Esophagus muscularis mucosa (tissue), 4 donors: ENCODE measurements around the gene PCARE. TPM values are rescaled to one million over a fixed set of nuclear protein-coding genes. Genes with fewer than 3 reads are reported as not detected.

Experiments
- DNase-seq: peaks from one replicate; pipeline ENCODE4 v3.0.0-alpha.2; 2017; ENCODE audit errors: extremely low spot score
- H3K27ac ChIP-seq, 4 donors: fragments of 200-600 bp; sonication (generic); replicated peaks in 1 of 4; 1 replicate in 3 of 4; 2 replicates in 1 of 4; pipeline ENCODE4 v1.5.1; 2016 to 2019; ENCODE audit warnings: mild to moderate bottlenecking in 1 of 4
- H3K27me3 ChIP-seq, 4 donors: fragments of 200-600 bp; sonication (generic); one replicate each; pipeline versions ENCODE4 v1.5.1 to v1.6.0; 2016 to 2019
- H3K36me3 ChIP-seq, 4 donors: fragments of 200-600 bp; sonication (generic); one replicate each; pipeline ENCODE4 v1.5.1; 2016 to 2019
- H3K4me1 ChIP-seq, 4 donors: fragments of 200-600 bp; sonication (generic); one replicate each; pipeline ENCODE4 v1.5.1; 2016 to 2019
- H3K4me3 ChIP-seq, 4 donors: fragments of 200-600 bp; sonication (generic); 1 replicate in 2 of 4; 2 replicates in 2 of 4; pipeline ENCODE4 v1.5.1; 2016 to 2019; ENCODE audit warnings: mild to moderate bottlenecking in 4 of 4, moderate library complexity in 1 of 4
- H3K9me3 ChIP-seq, 4 donors: fragments of 200-600 bp; sonication (generic); 1 replicate in 3 of 4; 2 replicates in 1 of 4; pipeline ENCODE4 v1.5.1; 2016 to 2019
- EP300 ChIP-seq: sonication (generic); formaldehyde crosslinking; IDR thresholded peaks from one replicate; pipeline ENCODE4 v1.6.1; 2017; ENCODE audit warnings: antibody characterized with exemption
- POLR2A ChIP-seq: fragments of 450-650 bp; IDR thresholded peaks from one replicate; pipeline ENCODE4 v1.6.1; 2017; ENCODE audit warnings: antibody characterized with exemption, moderate library complexity, mild to moderate bottlenecking, low read depth
- POLR2AphosphoS5 ChIP-seq, 2 donors: sonication (generic); formaldehyde crosslinking; IDR thresholded peaks; one replicate each; pipeline ENCODE4 v1.6.1; 2017; ENCODE audit warnings: antibody characterized with exemption in 2 of 2
- WGBS: methylation state at CpG from one replicate; pipeline ENCODE4 v1.1.5; 2018; 5-methylcytosine and 5-hydroxymethylcytosine counted together
- intact Hi-C: fragments of 100-400 bp; cut with DNase I; formaldehyde crosslinking; loops from one replicate; pipeline ENCODE4 v1.15.1; 2023
- total RNA-seq, 4 donors: library from RNA; depleted of rRNA; stranded (reverse); fragments of >200 nt; gene quantifications; one replicate each; pipeline versions ENCODE4 v1.1.0 to v1.2.1, GENCODE V29; 2016
- TF ChIP-seq, protein P1 (sequence below), 3 experiments: fragments of 200-600 bp in 2 of 3; fragments of 450-650 bp in 1 of 3; sonication (generic) in 2 of 3; IDR thresholded peaks; one replicate each; pipeline ENCODE4 v1.5.1; 2017 to 2019; ENCODE audit warnings: antibody characterized with exemption in 3 of 3, mild to moderate bottlenecking in 2 of 3, moderate library complexity in 1 of 3

The PCARE gene
- total RNA-seq, 4 donors from 2014 or later, result not detected

DNA sequence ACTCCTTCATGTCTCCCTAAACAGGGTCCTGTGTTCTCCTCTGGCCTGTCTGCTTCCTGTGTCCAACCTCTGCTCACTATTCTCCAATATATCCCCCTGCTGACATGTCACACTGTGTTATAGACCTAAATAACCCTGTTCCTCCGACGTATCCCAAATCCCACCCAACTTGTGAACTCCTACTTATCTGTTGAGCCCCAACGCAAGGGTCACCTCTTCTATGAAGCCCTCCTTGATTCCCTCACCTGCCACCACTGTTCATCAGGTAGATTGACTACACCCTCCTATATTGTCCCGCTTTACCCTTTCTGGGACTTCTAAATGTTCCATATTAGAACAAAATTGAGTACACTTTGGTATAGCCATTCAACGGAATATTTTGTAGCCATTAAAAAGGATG lies 42.1 kb downstream of the PCARE start:
- H3K4me3 ChIP-seq, result no peak overlapping the region
- H3K27ac ChIP-seq, result no peak overlapping the region
- H3K4me1 ChIP-seq, result peaks cover 0 to 8% (median 5%) of the 10 kb centered on the region in 4 donors
- DNase-seq, result no peak
- intact Hi-C loops, result no loop called here
- peaks cover 0 to 9% (median 2%) of the 10 kb centered on the region in 4 donors for H3K36me3 ChIP-seq
- WGBS, result 94% methylated on average over 5 of the region's 5 CpGs
- no peak for TF ChIP-seq POLR2AphosphoS5 (IDR thresholded peaks at IDR 0.05)
- TF ChIP-seq, protein P1, sequence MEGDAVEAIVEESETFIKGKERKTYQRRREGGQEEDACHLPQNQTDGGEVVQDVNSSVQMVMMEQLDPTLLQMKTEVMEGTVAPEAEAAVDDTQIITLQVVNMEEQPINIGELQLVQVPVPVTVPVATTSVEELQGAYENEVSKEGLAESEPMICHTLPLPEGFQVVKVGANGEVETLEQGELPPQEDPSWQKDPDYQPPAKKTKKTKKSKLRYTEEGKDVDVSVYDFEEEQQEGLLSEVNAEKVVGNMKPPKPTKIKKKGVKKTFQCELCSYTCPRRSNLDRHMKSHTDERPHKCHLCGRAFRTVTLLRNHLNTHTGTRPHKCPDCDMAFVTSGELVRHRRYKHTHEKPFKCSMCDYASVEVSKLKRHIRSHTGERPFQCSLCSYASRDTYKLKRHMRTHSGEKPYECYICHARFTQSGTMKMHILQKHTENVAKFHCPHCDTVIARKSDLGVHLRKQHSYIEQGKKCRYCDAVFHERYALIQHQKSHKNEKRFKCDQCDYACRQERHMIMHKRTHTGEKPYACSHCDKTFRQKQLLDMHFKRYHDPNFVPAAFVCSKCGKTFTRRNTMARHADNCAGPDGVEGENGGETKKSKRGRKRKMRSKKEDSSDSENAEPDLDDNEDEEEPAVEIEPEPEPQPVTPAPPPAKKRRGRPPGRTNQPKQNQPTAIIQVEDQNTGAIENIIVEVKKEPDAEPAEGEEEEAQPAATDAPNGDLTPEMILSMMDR (IDR thresholded peaks at IDR 0.05), result no peak
- TF ChIP-seq EP300, result no peak
- TF ChIP-seq POLR2A, result no peak
- no peaks in the 10 kb centered on the region for H3K9me3 ChIP-seq
- no peaks in the 10 kb centered on the region for H3K27me3 ChIP-seq

DNA sequence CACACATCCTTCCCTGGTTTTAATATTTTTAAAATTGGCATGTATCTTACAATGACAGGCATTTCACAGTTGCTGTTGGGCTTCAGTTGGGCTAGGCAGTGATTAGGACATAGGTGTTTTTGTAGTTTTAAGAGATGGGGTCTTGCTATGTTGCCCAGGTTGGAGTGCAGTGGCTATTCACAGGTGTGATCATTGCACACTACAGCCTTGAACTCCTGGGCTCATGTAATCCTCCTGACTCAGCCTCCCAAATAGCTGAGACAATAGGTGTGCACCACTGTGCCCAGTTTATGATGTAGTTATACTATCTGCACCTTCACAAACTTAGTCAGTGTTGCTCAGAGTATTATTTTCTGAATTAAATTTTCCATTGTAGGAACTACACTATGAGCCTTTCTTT lies 43.3 kb downstream of the PCARE start:
- TF ChIP-seq POLR2AphosphoS5 (IDR thresholded peaks at IDR 0.05), result no peak
- TF ChIP-seq EP300, result no peak
- TF ChIP-seq, protein P1 (IDR thresholded peaks at IDR 0.05), result no peak
- no peak for TF ChIP-seq POLR2A
- H3K27ac ChIP-seq, result no peak overlapping the region
- no peaks in the 10 kb centered on the region for H3K27me3 ChIP-seq
- intact Hi-C loops, result no loop called here
- no peak overlapping the region for H3K4me3 ChIP-seq
- peaks cover 0 to 8% (median 5%) of the 10 kb centered on the region in 4 donors for H3K4me1 ChIP-seq
- peaks cover 0 to 2% (median 0%) of the 10 kb centered on the region in 4 donors for H3K36me3 ChIP-seq
- DNase-seq, result no peak
- no peaks in the 10 kb centered on the region for H3K9me3 ChIP-seq

DNA sequence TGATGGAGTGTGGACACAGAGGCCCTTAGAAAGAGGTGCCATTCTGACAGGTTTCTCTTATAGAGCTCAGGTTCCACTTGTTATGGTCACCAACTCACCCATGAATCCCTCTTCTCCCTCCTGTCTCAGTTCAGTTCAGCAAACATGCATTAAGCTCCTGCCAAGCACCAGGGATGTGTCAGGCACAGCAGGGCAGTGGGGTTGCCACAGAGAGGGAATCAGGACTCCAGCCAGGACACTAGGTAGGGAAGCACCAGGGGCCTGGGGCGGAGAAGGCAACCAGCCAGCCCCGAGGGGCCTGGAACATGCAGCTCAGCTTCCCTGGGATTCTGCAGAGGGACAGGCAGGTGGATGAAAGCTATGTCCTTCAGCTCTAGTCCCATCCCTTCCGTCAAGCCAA lies 48.6 kb downstream of the PCARE start:
- intact Hi-C loops, result no loop called here
- TF ChIP-seq, protein P1 (IDR thresholded peaks at IDR 0.05), result no peak
- no peak for TF ChIP-seq EP300
- no peak overlapping the region for H3K4me3 ChIP-seq
- no peaks in the 10 kb centered on the region for H3K36me3 ChIP-seq
- DNase-seq, result no peak
- no peaks in the 10 kb centered on the region for H3K9me3 ChIP-seq
- no peak overlapping the region for H3K27ac ChIP-seq
- H3K27me3 ChIP-seq, result no peaks in the 10 kb centered on the region
- WGBS, result 100% methylated on average over 2 of the region's 3 CpGs
- no peaks in the 10 kb centered on the region for H3K4me1 ChIP-seq

DNA sequence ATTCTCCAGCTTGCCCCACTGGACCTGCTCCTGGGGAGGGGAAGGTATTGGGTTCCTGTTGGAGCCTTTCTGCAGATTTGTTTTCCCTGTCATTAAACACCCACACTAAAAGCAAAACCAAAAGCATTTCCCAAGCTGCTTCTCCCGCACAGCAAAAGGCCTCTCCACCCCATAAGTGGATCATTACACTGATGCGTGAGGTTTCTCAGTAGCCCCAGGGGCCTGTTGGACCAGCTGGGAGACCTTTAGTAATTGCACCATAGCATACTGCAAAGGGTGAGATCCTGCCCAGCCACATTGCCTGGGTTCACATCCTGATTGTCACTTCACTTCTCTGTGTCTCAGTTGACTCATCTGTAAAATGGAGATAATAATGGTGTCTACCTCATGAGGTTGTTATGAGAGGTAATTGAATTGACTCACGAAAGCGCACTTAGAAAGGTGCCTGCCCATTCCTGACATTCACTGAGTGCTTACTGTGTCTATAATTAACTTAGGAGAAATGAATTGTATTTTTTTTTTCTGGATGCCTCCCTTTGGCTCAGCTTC lies 49.4 kb downstream of the PCARE start:
- Histone ChIP-seq H3K36me3 (no peaks in the 10 kb centered on the region), H3K27me3 (no peaks in the 10 kb centered on the region), H3K27ac (no peak overlapping the region), H3K9me3 (no peaks in the 10 kb centered on the region), H3K4me3 (no peak overlapping the region), H3K4me1 (no peaks in the 10 kb centered on the region)
- WGBS, result 87% methylated on average over 4 of the region's 4 CpGs
- intact Hi-C loops, result no loop called here
- no peak for DNase-seq
- TF ChIP-seq POLR2A (no peak), POLR2AphosphoS5 (IDR thresholded peaks at IDR 0.05) (no peak), EP300 (no peak)
- TF ChIP-seq, protein P1 (IDR thresholded peaks at IDR 0.05), result no peak

DNA sequence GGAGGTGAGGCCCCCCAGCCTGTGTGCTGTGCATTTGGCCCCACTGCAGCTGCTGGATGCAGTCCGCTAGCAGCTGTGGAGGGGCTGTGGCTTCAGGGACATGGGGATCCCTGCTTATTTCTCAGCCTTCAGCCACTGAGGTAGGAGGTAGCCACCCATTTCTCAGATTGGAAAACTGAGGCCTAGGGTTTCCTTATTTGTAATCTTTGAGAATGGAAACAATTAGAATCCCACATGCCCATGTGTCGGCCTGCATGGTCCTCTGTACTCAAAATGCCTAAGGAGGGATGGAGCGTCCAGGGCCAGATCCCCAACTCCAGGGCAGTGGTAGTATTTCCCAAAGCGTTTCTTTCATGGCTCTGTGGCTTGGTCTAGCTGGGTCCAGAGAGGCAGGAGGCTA lies 51.1 kb downstream of the PCARE start:
- DNase-seq, result no peak
- no peaks in the 10 kb centered on the region for H3K36me3 ChIP-seq
- H3K4me1 ChIP-seq, result no peaks in the 10 kb centered on the region
- H3K27me3 ChIP-seq, result no peaks in the 10 kb centered on the region
- no peaks in the 10 kb centered on the region for H3K9me3 ChIP-seq
- no peak overlapping the region for H3K4me3 ChIP-seq
- 73% methylated on average over 4 of the region's 4 CpGs for WGBS
- intact Hi-C loops, result no loop called here
- TF ChIP-seq, protein P1 (IDR thresholded peaks at IDR 0.05), result no peak
- TF ChIP-seq EP300, result no peak
- no peak for TF ChIP-seq POLR2AphosphoS5 (IDR thresholded peaks at IDR 0.05)
- no peak overlapping the region for H3K27ac ChIP-seq
